ENCODE measurements around the gene ZG16B. TPM values are rescaled to one million over a fixed set of nuclear protein-coding genes. Genes with fewer than 3 reads are reported as not detected.

Gene ZG16B
- total RNA-seq, 2 donors from 2014 or later: 37.1 to 268 TPM

DNA sequence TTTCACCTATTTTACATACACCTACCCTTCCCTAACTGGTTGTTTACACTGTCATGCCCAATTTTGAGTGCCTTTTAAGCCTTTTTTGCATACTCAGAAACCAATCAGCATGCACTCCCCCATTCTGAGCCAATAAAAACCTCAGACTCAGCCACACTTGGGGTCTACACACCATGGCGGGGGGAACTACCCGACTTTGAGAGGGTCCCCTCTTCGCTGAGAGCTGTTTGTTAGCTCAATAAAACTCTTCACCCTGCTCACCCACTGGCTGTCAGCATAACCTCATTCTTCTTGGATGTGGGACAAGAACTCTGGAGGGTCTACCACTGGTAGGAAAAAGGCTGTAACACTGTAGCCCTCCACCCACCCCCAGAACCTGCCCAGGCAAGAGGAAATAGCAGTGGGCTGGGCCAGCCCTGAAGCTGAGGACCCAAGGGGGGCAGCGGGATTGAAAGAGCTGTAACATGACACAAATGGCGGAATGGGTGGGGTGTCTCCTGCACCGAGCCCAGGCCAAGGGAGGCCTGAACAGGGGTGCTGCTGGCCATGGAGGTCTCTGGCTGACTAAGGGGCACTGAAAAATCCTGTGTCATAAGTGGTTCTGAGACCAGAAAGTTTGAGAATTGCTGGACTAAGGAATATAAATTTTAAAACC is 49.9 kb downstream of the ZG16B start:
- TF ChIP-seq POLR2A (IDR thresholded peaks at IDR 0.05) (no peak), POLR2AphosphoS5 (IDR thresholded peaks at IDR 0.05) (no peak)
- TF ChIP-seq, protein P1, sequence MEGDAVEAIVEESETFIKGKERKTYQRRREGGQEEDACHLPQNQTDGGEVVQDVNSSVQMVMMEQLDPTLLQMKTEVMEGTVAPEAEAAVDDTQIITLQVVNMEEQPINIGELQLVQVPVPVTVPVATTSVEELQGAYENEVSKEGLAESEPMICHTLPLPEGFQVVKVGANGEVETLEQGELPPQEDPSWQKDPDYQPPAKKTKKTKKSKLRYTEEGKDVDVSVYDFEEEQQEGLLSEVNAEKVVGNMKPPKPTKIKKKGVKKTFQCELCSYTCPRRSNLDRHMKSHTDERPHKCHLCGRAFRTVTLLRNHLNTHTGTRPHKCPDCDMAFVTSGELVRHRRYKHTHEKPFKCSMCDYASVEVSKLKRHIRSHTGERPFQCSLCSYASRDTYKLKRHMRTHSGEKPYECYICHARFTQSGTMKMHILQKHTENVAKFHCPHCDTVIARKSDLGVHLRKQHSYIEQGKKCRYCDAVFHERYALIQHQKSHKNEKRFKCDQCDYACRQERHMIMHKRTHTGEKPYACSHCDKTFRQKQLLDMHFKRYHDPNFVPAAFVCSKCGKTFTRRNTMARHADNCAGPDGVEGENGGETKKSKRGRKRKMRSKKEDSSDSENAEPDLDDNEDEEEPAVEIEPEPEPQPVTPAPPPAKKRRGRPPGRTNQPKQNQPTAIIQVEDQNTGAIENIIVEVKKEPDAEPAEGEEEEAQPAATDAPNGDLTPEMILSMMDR (IDR thresholded peaks at IDR 0.05): no peak
- H3K9me3 ChIP-seq: no peaks in the 10 kb centered on the region
- 91% methylated on average over 6 of the region's 6 CpGs for WGBS
- no peaks in the 10 kb centered on the region for H3K27me3 ChIP-seq (replicated peaks; ENCODE audit: insufficient read depth)
- no peak for DNase-seq (ENCODE audit: low spot score)
- intact Hi-C loops (cut with DNase I): no loop called here
- H3K36me3 ChIP-seq: no peaks in the 10 kb centered on the region
- H3K27ac ChIP-seq: no peak overlapping the region
- no peak overlapping the region for H3K4me3 ChIP-seq
- H3K4me1 ChIP-seq (replicated peaks): peaks cover 8% of the 10 kb centered on the region

Small RNAs within 50 kb of the gene (small RNA-seq; reads per million reads assigned to genes)
- gene SNORA3C: 0 reads per million in 2 donors

Other genes with a start within 250 kb of the ZG16B start
- gene KCTD5, start 147.8 kb upstream of the ZG16B start, total RNA-seq: 10 to 100 TPM; 24.1 to 55.0 TPM
- gene PRSS27, start 110.1 kb upstream of the ZG16B start, total RNA-seq: 1 to 10 TPM; 1.9 to 6.9 TPM
- gene SRRM2, start 77.7 kb upstream of the ZG16B start, total RNA-seq: 100 to 1,000 TPM; 287 to 714 TPM
- 100 to 1,000 TPM; 318 to 496 TPM for gene ELOB, start 53.0 kb upstream of the ZG16B start, total RNA-seq
- not detected for gene PRSS33, start 42.7 kb upstream of the ZG16B start, total RNA-seq
- gene PRSS41, start 31.8 kb upstream of the ZG16B start, total RNA-seq: not detected
- gene PRSS21, start 13.1 kb upstream of the ZG16B start, total RNA-seq: 10 to 100 TPM; 33.5 to 50.6 TPM
- gene PRSS22, start 27.9 kb downstream of the ZG16B start, total RNA-seq: 10 to 100 TPM; 18.6 to 30.9 TPM
- 100 to 1,000 TPM in 1 of 2 donors, 10 to 100 TPM in 1; 78.8 to 150 TPM for gene FLYWCH2, start 52.9 kb downstream of the ZG16B start, total RNA-seq
- 10 to 100 TPM; 53.0 to 55.6 TPM for gene FLYWCH1, start 81.6 kb downstream of the ZG16B start, total RNA-seq
- 1 to 10 TPM; 1.4 to 4.0 TPM for gene KREMEN2, start 134.0 kb downstream of the ZG16B start, total RNA-seq
- gene PAQR4, start 139.0 kb downstream of the ZG16B start, total RNA-seq: 10 to 100 TPM in 1 of 2 donors, 1 to 10 TPM in 1; 9.1 to 25.1 TPM
- gene PKMYT1, start 150.1 kb downstream of the ZG16B start, total RNA-seq: 10 to 100 TPM in 1 of 2 donors, 1 to 10 TPM in 1; 4.1 to 25.5 TPM
- gene CLDN9, start 182.6 kb downstream of the ZG16B start, total RNA-seq: under 1 TPM in 1 of 2 donors, not detected in 1; 0.91 TPM
- gene CLDN6, start 187.9 kb downstream of the ZG16B start, total RNA-seq: under 1 TPM in 1 of 2 donors, not detected in 1; 0.14 TPM
- 10 to 100 TPM; 57.4 to 59.0 TPM for gene TNFRSF12A, start 190.1 kb downstream of the ZG16B start, total RNA-seq
- 10 to 100 TPM; 52.4 to 67.0 TPM for gene HCFC1R1, start 193.6 kb downstream of the ZG16B start, total RNA-seq
- gene THOC6, start 193.7 kb downstream of the ZG16B start, total RNA-seq: 10 to 100 TPM; 22.9 to 28.0 TPM
- gene BICDL2, start 206.6 kb downstream of the ZG16B start, total RNA-seq: 10 to 100 TPM; 54.6 to 59.6 TPM
- 1 to 10 TPM in 1 of 2 donors, under 1 TPM in 1; 0.74 to 1.4 TPM for gene MMP25, start 216.3 kb downstream of the ZG16B start, total RNA-seq
- gene IL32, start 235.3 kb downstream of the ZG16B start, total RNA-seq: 10 to 100 TPM; 13.5 to 33.3 TPM

Data from prostate gland (tissue), 2 donors.